Measurements from ENCODE around the gene NPC1.
"Not testable (repeated sequence)": the region's sequence is repeated elsewhere in the genome, so short reads cannot be mapped to it uniquely, and the experiment has no call there.

NPC1 gene

DNA sequence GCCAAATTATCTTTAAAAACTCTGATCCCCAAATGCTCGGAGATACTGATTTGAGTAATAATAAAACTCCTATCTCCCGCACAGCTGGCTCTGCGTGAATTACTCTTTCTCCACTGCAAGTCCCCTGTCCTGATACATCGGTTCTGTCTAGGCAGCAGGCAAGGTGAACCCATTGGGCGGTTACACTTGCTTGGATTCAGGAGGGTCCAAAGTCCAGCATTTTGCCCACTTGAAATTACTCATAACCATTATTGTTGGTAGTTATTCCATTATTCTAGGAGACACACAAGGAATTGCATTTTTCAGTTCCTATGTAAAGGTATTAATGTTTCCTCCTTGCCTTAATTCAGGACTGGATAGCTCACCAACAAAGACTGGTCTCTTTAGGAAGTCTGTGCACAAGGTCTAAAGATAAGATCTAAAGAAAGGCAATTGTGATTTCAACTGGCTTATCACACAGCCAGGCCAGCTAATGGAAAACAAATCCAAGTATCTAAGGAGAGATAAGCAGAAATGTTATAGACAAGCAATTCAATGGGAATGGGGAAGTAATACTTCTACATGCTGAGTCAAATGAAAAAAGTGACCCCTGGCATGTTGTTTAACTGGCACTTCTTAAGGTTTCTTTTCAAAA is 23.2 kb upstream of the NPC1 start:
- no peak for DNase-seq (ENCODE audit: low spot score)

DNA sequence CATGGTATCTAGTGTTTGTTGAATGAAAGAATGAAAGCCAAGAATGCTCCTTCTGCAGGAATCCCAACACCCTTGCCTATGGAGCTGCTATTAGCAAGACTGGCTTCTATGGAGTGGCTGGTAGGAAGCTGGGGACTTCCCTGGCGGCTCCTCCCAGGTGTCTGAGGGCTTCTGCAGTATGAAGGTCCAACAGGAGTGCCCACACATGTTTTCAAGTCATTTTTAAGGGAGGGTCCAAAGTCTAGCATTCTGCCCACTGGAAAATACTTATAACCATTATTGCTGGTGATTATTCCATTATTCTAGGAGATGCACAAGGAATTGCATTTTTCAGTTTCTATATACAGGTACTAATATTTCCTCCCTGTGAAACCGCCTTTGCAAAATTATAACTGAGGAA is 21.9 kb upstream of the NPC1 start:
- no peak for DNase-seq (ENCODE audit: low spot score)

DNA sequence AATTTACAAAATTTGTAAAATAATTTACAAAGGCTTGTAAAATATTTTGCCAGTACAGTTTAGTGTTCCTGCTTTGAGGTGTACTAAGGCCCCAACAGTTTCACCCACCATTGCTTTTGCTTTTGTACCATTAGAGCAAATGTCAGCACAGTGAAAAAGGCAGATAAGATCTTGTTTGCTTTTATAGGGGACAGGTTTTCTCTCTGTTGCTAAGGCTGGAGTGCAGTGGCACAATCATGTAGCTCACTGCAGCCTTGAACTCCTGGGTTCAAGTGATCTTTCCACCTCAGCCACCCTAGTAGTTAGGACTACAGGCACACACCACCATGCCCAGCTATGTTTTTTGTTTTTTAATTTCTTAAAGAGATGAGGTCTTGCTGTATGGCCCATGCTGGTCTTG is 19.6 kb upstream of the NPC1 start:
- DNase-seq (ENCODE audit: low spot score) = no peak

DNA sequence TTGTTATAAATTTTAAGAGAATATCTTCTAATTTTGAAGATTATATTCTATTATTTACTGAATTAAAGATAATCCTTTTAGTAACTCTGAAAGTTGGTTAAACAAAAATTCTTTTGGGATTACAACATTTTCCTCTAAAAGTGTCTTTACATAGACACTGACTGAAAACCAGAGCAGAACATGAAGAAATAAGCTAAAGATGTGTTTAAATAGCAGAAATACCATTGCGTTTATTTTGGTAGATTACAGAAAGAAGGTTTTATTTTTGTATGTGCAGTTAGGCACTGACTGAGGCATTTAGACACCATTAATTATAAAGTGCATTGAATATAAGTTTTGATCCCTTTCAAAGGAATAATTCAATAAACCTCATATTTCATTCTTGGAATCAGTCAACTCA is 13.5 kb upstream of the NPC1 start:
- no peak for DNase-seq (ENCODE audit: low spot score)

DNA sequence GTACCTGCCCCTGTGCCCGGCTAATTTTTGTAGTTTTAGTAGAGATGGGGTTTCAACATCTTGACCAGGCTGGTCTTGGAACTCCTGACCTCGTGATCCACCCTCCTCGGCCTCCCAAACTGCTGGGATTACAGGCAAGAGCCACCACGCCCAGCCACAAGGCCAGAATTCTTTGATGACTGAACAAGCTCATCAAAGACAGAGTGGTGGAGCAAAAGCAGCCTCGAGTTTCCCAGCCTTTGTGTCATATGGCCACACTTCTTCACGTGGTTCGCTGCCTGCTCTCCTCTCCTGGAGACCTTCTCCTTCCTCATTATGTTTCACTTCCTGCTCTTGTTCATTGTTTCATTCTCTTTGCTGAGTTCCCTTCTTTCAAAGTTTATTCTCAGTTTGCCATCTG is 9.9 kb upstream of the NPC1 start:
- no peak for DNase-seq (ENCODE audit: low spot score)

DNA sequence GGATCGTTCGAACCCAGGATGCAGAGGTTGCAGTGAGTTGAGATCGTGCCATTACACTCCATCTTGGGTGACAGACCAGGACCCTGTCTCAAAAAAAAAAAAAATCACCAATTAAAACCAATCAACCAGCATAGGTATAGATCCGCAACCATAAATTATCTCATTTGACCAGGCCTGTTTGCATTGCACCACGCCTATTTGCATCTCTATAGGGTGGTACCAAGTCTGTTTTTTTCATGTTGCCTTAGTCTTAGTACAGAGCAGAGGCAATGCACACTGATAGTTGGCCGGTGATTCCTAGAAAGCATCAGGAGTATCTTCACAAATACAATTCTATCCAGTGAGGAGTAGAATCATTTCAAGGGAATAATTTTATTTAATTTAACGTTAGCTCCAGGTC is 9.3 kb upstream of the NPC1 start:
- DNase-seq (ENCODE audit: low spot score) = peak; percentile 24

DNA sequence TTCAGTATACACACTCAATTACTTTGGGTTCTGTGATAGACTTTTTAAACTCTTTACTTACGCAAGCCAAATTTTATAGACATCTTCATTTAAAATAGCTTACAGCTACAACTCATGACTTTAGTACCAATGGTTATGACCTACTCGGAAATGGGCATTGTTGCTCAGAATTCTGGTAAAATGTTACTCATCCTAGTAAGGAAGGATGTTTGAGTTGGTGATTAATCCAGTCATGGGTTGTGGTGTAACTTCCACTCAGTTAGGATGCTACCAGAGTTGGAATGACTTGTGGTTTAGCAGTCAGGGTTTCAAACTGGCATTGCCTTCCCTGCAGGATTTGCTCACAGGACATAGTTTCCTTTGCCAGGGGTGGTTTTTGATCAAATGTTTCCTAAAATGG is 7.4 kb upstream of the NPC1 start:
- DNase-seq (ENCODE audit: low spot score) = no peak

DNA sequence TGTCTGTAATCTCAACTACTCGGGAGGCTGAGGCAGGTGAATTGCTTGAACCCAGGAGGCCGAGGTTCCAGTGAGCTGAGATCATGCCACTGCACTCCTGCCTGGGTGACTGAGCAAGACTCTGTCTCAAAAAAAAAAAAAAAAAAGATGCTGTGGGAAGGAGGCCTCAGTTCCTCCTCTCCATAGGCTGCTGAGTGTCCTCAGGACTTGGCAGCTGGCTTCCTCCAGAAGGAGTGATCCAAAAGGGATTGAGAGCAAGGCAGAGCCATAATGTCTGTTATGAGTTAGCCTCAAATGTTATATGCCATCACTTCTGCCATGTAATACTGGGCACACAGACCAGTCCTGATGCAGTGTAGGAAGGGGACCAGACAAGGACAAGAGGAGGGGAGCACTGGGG is 6.6 kb upstream of the NPC1 start:
- no peak for DNase-seq (ENCODE audit: low spot score)

DNA sequence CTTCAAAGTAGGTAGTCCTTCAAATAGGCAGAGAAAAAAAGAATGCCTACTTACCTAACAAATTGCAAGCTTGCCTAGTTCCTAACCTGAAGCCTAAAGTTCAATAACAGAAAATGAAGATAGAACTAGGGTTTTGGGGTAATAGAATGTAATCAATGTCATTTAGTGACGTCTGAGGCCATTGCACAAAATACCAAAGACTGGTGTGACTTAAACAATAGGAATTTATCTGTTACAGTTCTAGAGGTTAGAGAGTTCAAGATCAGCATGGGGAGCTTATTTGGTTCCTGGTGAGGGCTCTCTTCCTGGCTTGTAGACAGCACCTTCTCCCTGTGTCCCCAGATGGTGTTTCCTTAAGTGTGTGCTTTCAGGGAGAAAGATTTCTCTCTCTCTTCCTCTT is 4.7 kb upstream of the NPC1 start:
- DNase-seq (ENCODE audit: low spot score) = no peak

DNA sequence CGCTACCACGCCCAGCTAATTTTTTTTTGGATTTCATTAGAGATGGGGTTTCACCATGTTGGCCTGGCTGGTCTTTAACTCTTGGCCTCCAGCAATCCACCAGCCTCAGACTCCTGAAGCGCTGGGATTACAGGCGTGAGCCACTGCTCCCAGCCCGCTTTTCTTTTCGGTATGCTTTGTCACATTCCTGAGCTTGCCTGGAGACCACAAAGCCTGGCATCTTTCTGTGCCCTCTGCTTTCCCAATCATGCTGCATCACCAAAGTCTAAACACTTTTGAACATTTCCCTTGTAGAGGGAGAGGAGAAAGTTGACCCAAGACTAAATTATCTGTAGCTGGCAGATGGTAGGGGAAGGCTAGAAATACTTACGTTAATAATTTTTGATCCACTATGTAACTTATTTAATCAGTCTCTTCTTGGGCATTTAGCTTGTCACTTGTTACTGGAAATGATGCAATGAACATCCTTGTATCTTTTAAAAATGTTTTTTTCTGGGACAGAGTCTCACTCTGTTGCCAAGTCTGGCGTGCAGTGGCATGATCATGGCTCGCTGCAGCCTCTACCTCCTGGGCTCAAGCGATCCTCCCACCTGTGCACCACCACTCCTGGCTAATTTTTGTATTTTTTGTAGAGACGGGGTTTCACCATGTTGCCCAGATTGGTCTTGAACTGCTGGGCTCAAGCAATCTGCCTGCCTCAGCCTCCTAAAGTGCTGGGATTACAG is 2.7 kb upstream of the NPC1 start:
- no peak for DNase-seq (ENCODE audit: low spot score)

DNA sequence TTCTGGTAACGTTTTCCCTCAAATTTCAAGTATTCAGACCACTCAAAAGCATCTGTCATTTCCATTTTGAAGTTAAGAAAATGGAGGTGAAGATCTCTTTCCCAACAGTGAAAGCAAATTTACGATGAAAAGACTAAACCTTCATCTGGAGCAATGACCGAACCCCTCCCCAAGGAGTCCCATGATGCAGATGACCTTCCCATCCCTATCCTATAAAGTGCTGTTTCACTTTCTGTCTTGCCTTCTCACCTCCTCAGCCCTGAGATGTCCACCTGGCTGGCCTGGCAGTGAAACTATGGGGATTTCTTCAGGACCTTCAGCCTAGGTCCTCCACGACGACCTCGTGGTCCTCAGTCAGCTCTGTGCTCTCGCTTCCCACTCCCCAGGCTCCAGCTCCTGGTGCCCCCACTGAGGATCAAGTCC is 925 bp upstream of the NPC1 start:
- DNase-seq (ENCODE audit: low spot score) = no peak

DNA sequence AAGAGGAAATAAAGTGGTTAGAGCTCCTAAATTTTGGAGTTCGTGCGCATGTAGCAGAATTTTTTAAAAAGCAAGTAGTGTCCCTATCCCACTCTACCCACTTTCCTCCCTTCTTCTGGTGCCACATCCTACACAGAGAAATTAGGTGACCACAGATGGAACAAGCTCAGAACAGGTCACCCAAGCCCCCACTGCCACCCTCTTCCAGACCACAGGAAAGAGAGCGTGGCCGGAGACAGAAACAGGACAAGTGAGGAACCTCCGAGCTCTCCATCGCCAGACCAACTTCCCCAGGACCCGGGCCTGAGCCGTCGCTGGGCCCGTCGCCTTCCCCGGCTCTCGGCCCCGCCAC is 433 bp downstream of the NPC1 start:
- DNase-seq (ENCODE audit: low spot score) = no peak

DNA sequence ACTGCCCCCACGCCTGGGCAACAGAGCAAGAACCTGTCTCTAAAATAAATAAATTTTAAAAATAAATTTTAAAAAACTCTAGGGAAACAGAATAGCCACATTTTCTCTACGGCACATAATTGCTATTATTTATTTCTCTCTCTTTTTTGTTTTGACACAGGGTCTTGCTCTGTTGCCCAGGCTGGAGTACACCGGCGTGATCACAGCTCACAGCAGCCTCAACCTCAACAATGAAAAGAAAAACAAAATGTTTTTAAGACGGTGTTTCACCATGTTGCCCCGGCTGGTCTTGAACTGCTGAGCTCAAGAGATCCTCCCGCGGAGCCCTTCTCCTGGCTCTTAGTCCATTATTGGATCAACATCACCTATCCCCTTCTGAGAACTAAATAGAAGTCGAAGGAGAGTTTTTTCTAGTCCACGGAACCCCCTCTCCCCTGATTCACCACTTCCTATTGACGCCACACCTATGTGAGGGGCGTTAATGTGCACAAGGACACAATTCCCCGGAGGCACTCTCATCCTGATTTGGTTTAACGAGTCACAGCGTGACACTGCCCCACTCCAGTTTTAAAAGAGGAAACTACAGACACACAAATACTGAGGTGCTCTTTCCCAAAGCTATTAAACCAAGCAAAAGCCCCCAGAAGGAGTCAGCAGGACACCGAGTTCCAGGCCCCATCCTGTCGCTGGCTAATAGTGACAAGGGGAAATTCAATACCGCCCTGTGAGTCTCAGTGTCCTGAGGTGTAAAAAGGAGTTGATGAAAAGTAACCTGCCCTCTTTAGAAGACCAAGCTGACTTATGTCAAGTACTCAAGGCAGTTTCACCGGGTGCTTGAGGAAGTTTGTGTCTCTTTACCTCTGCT is 1.1 kb downstream of the NPC1 start:
- peak; percentile 33 for DNase-seq (ENCODE audit: low spot score)

DNA sequence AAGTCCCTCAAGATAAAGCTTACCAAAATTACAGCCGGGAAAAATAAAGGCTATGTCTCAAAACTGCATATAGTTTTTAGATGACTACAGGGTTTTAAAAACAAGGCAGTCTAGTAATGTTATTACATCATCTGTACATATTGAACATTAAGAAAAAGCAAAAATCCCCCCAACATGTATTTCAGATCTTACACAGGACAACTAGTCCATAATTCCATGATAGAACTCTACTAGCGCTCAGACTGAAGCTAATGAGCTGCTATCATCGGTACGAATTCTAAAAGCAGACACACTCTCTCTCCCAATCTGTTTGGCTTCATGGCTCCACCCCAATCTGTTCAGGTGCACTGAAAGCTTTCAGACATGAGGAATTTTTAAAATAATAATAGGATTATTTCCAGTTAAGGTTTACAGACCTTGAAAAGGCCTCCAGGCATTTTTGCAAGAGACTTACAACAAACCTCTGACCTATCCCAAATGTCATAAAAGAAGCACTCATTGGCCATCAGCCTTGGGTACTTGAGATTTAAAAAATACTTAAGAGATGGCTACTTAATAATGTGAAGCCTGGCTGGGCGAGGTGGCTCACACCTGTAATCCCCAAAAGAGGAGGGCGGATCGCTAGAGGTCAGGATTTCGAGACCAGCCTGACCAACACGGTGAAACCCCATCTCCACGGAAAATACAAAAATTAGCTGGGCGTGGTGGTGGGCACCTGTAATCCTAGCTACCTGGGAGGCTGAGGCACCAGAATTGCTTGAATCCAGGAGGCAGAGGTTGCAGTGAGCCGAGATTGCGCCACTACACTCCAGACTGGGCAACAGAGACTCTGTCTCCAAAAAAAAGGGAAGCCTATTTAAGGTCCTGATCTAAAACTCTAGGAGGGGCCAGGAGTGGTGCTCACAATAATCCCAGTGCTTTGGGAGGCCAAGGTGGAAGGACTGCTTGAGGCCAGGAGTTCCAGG is 2.0 kb downstream of the NPC1 start:
- DNase-seq (ENCODE audit: low spot score) = no peak

DNA sequence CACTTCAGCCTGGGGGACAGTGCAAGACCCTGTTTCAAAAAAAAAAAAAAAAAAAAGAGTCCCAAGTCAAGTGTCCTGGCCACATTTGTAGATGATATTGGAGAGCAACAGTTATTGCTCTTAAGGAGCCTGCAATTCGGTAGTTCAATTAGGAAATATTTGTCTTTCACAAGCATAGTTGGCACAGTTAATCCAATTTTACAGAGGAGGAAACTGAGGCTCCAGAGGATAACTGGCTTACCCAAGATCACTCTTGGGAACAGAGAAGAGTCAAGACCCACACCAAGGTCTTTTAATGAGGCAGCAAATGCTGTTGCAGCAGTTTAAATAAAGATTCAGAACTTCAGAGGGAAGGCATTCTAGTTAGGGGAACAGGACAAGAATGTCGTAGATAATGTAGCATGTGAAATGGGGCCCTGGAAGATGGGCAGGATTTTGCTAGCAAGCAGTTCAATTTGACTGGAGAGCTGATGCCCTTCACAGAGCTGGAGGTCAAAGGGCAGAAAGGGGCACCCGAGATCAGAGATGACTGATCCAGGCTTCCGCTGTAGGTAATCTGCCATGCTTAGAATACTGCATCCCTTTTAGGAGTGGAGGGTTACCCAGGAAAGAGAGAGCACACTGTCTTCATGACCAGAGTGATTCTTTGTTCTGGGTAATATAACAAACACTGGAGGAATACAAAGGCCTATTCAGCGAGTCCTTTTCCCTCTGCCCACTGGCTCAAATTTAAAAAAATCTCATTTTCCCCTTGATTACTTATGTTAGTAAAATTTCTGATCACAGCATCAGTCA is 3.0 kb downstream of the NPC1 start:
- no peak for DNase-seq (ENCODE audit: low spot score)

DNA sequence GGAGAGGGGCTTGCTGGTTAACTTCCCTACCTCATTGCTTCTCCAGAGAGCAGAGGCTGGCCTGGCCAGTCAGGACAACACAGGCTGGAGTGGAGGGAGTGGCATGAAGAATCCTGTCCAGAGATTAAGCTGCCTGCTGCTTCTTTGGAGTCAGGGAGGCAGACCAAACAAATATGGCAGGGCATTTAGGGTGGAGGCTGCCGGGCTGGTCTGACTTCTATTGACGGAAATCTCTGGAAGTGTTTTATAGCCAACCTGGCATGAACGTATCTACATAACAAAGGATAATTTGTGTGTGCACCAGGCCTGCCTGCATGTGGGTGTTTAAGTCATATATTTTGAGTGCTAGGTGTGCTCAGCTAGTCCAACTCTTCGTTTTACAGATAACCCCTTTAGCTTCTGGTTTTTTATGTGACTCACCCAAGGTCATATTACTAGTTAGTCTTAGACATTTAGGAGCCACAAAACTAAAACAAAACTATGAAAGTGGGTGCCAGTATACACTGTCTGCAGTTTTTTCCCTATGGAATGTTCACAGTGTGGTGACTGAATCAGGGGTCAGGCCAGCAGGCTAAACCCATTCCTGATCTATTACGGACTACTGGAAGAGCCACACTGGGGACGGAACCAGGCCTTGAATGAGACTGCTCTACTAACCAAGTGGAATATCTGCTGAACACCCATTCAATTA is 5.5 kb downstream of the NPC1 start:
- no peak for DNase-seq (ENCODE audit: low spot score)

DNA sequence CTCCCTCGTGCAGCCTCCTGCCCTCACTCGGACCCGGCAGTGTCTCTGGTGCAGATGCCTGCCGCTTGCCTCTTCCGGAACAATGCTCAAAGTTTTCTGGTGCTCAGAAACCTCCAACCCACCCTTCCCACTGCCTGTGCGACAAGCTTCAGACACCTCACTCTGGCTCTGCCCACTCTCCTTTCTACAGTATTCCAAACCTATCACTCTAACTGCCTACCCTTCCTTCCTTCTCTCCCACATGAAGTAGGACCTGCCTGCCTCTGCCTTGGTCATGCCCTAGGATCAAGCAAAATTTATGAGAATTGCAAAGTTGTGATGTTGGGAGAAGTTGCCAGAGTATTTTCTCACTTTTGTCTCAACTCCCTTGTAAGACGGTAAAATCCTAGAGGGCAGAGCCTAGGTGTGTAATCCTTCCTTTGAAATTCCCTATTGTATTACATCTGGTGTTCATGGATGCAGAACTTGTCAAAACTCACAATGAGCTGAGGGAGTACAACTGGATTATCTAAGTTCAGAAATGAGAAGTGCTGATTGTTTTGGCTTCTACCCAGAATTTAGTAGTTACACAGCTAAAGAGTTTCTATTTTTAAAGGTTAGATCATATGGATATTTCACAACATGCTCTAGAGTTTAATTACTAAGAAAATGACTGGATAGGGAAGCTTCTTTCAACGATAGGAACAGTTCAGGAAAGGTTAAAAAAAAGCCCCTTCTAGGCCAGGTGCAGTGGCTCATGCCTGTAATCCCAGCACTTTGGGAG is 7.2 kb downstream of the NPC1 start:
- DNase-seq (ENCODE audit: low spot score) = no peak

DNA sequence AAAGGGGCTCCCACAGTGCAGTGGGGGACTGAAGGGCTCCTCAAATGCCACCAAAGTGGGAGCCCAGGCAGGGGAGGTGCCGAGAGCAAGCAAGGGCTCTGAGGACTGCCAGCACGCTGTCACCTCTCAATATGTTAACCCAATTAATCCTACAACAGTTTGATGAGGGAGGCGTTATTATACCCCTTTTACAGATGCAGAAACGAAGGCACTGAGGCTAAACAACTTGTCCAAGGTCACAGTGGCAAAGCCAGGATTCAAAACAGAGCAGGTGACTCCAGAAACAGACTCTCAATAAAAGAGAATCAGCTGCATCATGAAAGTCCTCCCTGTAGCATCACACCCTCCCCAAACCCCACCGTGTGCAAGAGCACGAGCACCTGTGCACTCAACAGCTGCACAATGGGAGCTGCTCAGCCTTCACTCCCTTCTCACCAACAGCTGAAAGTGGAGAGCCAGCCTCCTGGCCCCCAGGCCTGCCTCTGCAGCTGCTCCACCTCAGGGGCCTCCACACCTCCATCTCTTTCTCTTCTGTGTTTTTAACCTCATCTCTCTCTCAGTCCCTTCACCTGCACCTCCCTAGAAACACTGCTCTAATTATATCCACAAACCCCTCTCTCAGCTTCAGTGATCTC is 8.1 kb downstream of the NPC1 start:
- DNase-seq (ENCODE audit: low spot score) = no peak

DNA sequence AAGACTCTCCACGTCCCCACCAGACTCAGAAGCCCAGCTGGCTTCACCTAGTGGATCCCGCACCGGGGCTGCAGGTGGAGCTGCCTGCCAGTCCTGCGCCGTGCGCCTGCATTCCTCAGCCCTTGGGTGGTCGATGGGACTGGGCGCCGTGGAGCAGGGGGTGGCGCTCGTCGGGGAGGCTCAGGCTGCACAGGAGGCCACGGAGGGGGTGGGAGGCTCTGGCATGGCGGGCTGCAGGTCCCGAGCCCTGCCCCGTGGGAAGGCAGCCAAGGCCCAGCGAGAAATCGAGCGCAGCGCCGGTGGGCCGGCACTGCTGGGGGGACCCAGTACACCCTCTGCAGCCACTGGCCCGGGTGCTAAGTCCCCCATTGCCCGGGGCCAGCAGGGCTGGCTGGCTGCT is 8.8 kb downstream of the NPC1 start:
- DNase-seq (ENCODE audit: low spot score) = not testable (repeated sequence)

DNA sequence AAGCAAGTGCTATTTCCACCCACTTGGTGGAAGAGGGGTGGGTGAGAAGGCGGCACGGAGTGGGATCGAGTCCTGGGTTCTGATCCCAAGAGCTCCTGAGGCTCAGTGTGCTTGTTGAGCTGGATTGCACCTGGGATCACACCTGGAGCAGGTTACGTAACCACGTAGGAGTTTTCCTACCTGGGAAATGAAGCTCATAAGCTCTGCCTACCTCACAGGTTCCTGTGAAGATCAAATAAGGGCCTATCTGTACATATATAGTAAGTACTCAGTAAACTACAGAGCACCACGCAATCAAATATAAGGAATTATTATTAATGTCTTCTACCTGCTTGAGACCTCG is 11.0 kb downstream of the NPC1 start:
- DNase-seq (ENCODE audit: low spot score) = no peak

Data from hematopoietic multipotent progenitor cell treated with erythropoietin and hydrocortisone succinate and interleukin-3 and kit ligand, for 17 days (in vitro differentiated cells).